ENCODE results near the gene HUWE1.

HUWE1 gene

GRCh38 chrX:53616946-53617345 lies 69.6 kb downstream of the HUWE1 start:
- H3K27ac ChIP-seq: no peak overlapping the region
- TF ChIP-seq CTCF (conservative IDR thresholded peaks at IDR 0.05) (no peak), ZFX (IDR thresholded peaks at IDR 0.05) (no peak)

GRCh38 chrX:53606456-53606855 lies 80.1 kb downstream of the HUWE1 start:
- no peak overlapping the region for H3K27ac ChIP-seq
- TF ChIP-seq ZFX (IDR thresholded peaks at IDR 0.05): no peak
- no peak for TF ChIP-seq CTCF (conservative IDR thresholded peaks at IDR 0.05)

DNA sequence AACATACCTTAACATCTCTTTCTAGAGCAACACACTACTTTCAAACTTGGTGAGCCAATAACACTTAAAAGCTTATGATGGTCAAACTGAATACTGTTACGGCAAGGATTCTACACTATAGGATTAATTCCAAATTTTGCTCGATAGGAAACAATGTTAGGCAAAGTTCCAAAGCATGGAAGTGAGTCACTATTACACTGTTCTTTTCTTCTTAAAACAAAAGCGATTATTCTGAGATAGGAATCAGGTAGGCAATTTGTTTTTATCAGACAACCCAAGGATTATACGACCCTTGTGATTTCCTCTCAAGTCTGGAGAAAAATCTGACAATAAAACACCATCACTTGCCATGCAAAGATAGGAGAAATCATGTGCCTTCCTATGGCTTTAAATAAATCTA lies 81.5 kb downstream of the HUWE1 start:
- H3K27ac ChIP-seq: no peak overlapping the region
- TF ChIP-seq ZFX (IDR thresholded peaks at IDR 0.05): no peak
- no peak for TF ChIP-seq CTCF (conservative IDR thresholded peaks at IDR 0.05)

GRCh38 chrX:53599781-53600396 lies 86.6 kb downstream of the HUWE1 start:
- no peak for TF ChIP-seq CTCF (conservative IDR thresholded peaks at IDR 0.05)
- no peak for TF ChIP-seq ZFX (IDR thresholded peaks at IDR 0.05)
- H3K27ac ChIP-seq: no peak overlapping the region

DNA sequence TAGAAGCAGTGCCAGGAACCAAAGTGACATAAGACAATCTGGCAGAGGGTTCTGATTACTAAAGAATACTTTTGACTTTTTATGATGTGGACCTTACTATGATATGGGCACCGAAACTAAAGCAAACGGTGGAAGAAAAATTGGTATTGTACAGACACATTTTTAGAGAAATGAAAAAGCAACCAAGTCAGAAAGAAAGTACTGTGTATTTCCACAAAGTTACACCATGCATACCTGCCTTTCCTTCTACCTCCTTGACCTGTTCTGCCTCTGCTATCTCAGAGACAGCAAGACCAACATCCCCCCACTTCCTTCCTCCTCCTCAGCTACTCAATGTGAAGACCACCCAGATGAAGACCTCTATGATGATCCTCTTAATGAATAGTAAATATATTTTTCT lies 88.3 kb downstream of the HUWE1 start:
- H3K27ac ChIP-seq: no peak overlapping the region
- TF ChIP-seq ZFX (IDR thresholded peaks at IDR 0.05) (no peak), CTCF (conservative IDR thresholded peaks at IDR 0.05) (no peak)

- no peak overlapping the region for H3K27ac ChIP-seq
- TF ChIP-seq ZFX (IDR thresholded peaks at IDR 0.05) (no peak), CTCF (conservative IDR thresholded peaks at IDR 0.05) (no peak)
Measured at GRCh38 chrX:53595266-53595810, 91.2 kb downstream of the HUWE1 start.

DNA sequence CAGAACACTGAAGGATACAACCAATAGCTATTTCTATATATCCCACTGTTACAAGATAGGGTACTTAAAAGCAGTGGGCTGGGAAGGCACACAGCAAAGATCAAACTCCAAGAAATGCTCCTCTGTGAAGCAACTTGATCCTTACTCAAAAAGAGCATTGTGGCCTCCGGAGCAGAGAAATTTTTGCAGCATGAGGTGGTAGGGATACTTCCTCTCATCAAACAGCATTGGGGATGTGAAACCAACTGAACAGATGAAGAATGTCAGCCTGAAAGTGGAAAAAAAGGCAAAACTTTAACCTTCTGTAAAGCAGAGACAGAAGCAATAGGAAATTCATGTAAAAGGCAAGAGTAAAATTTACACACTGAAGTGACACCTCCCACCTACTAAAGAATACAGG lies 92.2 kb downstream of the HUWE1 start:
- TF ChIP-seq ZFX (IDR thresholded peaks at IDR 0.05) (no peak), CTCF (conservative IDR thresholded peaks at IDR 0.05) (no peak)
- H3K27ac ChIP-seq: no peak overlapping the region
